ENCODE results near the gene KIF7. TPM values are rescaled to one million over a fixed set of nuclear protein-coding genes. Genes with fewer than 3 reads are reported as not detected.

KIF7 gene
- total and polyA plus RNA-seq, 2 of the 8 experiments (the other 6 are each of a cell fraction or from before 2014, with no cell fraction given) = 4.9 to 14.0 TPM

GRCh38 chr15:89633585-89633984, 21.7 kb downstream of the KIF7 start:
- H4K8ac ChIP-seq (ENCODE audit: extremely low read depth, insufficient read depth, low read length) = no peak overlapping the region
- ChIA-PET CTCF (ENCODE audit: partially characterized antibody) (no interaction called here), POLR2A (ENCODE audit: partially characterized antibody) (interaction anchor here (2.1 kb wide), 1 partner anchor 9 kb away, joined by 9 read pairs; no protein-coding TSS in a partner anchor)
- H3K14ac ChIP-seq (ENCODE audit: insufficient read length) = no peak overlapping the region
- peaks cover 14 to 40% of the 10 kb centered on the region in 2 experiments; a peak in 3 of 4 replicates for H3K9me3 ChIP-seq (ENCODE audit: insufficient read depth in 2 of 2, low read depth in 1 of 2, low read length in 1 of 2)
- H4K5ac ChIP-seq (ENCODE audit: insufficient read length, low read depth, low read length) = no peak overlapping the region
- no peak overlapping the region for H2AK5ac ChIP-seq (ENCODE audit: low read depth, low read length)
- H3K4ac ChIP-seq (replicated peaks; ENCODE audit: insufficient read length, low read depth, low read length) = no peak overlapping the region
- H3K4me2 ChIP-seq (ENCODE audit: insufficient read depth in 1 of 2, low read depth in 2 of 2, low read length in 2 of 2) = no peak overlapping the region
- H3K23me2 ChIP-seq (ENCODE audit: low read depth, low read length) = no peaks in the 10 kb centered on the region
- H3K79me2 ChIP-seq (ENCODE audit: control insufficient read depth in 1 of 2, insufficient read depth in 2 of 2, low read length in 2 of 2) = no peaks in the 10 kb centered on the region
- DNase-seq (ENCODE audit: low read depth in 1 of 2, low spot score in 2 of 2) (no peak), FAIRE-seq (no peak)
- WGBS, 2 experiments (ENCODE audit: extremely low coverage in 1 of 2, insufficient coverage in 1 of 2, insufficient read length in 1 of 2, insufficient replicate concordance in 2 of 2, low coverage in 1 of 2, low lambda C conversion rate in 2 of 2, missing lambda C conversion rate in 1 of 2) = 93% methylated on average over 23 of the region's 23 CpGs; no CpG with 5 or more reads in 1 of the 2 experiments
- no peak overlapping the region for H3K56ac ChIP-seq (replicated peaks; ENCODE audit: insufficient read length, low read depth, low read length)
- H4K20me1 ChIP-seq (replicated peaks in 1 of 2; ENCODE audit: control insufficient read depth in 1 of 2, insufficient read depth in 2 of 2, low read length in 2 of 2) = peaks cover 0 to 8% of the 10 kb centered on the region in 2 experiments
- H3K27me3 ChIP-seq (replicated peaks in 1 of 4; ENCODE audit: control insufficient read depth in 3 of 4, extremely low read depth in 1 of 4, insufficient read depth in 3 of 4, low read length in 3 of 4) = no peaks in the 10 kb centered on the region; a peak in 1 of 7 replicates
- no peak overlapping the region for H3K4me3 ChIP-seq (ENCODE audit: extremely low read depth in 1 of 4, insufficient read depth in 2 of 4, low read depth in 3 of 4, low read length in 4 of 4)
- no peak for TF ChIP-seq BRCA1 (IDR thresholded peaks at IDR 0.05; ENCODE audit: low read depth, low read length)
- no peak for TF ChIP-seq RAD21 (IDR thresholded peaks at IDR 0.05 in 1 of 2, conservative IDR thresholded peaks at IDR 0.05 in 1 of 2; ENCODE audit: low read depth in 2 of 2, low read length in 2 of 2)
- TF ChIP-seq KDM4A (IDR thresholded peaks at IDR 0.05; ENCODE audit: low read depth, low read length, severe bottlenecking) = no peak
- TF ChIP-seq ATF2 (IDR thresholded peaks at IDR 0.05; ENCODE audit: low read length) = no peak
- TF ChIP-seq MAX (IDR thresholded peaks at IDR 0.05) = no peak
- TF ChIP-seq NRF1 (IDR thresholded peaks at IDR 0.05; ENCODE audit: low read depth, low read length) = no peak
- no peak for TF ChIP-seq HDAC2 (IDR thresholded peaks at IDR 0.05; ENCODE audit: borderline replicate concordance in 1 of 2, low read depth in 2 of 2, low read length in 2 of 2)
- H3K9ac ChIP-seq (replicated peaks in 1 of 4; ENCODE audit: extremely low read depth in 1 of 4, low read depth in 3 of 4, low read length in 3 of 4) = no peak overlapping the region
- H4K91ac ChIP-seq (replicated peaks; ENCODE audit: insufficient read length, low read length) = no peak overlapping the region
- H3K23ac ChIP-seq (ENCODE audit: insufficient read length) = no peak overlapping the region
- H2BK120ac ChIP-seq (replicated peaks; ENCODE audit: low read depth, low read length) = no peak overlapping the region
- H3K4me1 ChIP-seq (replicated peaks in 1 of 4; ENCODE audit: control insufficient read depth in 3 of 4, insufficient read depth in 4 of 4, low read length in 3 of 4) = no peaks in the 10 kb centered on the region
- H2BK15ac ChIP-seq (ENCODE audit: low read length) = no peak overlapping the region
- H3K79me1 ChIP-seq (ENCODE audit: low read depth, low read length) = no peaks in the 10 kb centered on the region
- H2BK5ac ChIP-seq (ENCODE audit: low read depth, low read length) = no peak overlapping the region
- H2BK20ac ChIP-seq (ENCODE audit: low read length) = no peak overlapping the region
- no peak overlapping the region for H2AFZ ChIP-seq (ENCODE audit: low read length)
- no peak overlapping the region for H3K27ac ChIP-seq (ENCODE audit: low read depth, low read length)
- H2BK12ac ChIP-seq (ENCODE audit: low read depth, low read length) = no peak overlapping the region
- peaks cover 26 to 61% (median 46%) of the 10 kb centered on the region in 4 experiments for H3K36me3 ChIP-seq (ENCODE audit: control insufficient read depth in 2 of 4, insufficient read depth in 4 of 4, low read length in 3 of 4)
- no peak overlapping the region for H3K18ac ChIP-seq (ENCODE audit: extremely low read depth, low read length)
